Pancreas (tissue), 10 donors: Measurements from ENCODE around the gene RHOT2. TPM values are rescaled to one million over a fixed set of nuclear protein-coding genes. Genes with fewer than 3 reads are reported as not detected.
A peak's percentile ranks its signal among the peaks of the same experiment; 100 is the strongest.

Source experiments
- ATAC-seq, 4 donors: fragments of 200-7000 bp; cut with Tn5 transposase; one replicate each; pipeline versions ENCODE4 v1.8.0 to v1.9.1; 2020; ENCODE audit warnings: mild to moderate bottlenecking in 4 of 4, moderate library complexity in 4 of 4
- DNase-seq, 6 donors: peaks; one replicate each; pipeline ENCODE4 v3.0.0-alpha.2; 2020
- FAIRE-seq: peaks from 2 replicates; lab custom pipeline; 2012; peaks lifted over from hg19 to GRCh38; lab: Jason Lieb, UNC
- H3K27ac ChIP-seq, 4 donors: fragments of 200-600 bp; sonication (generic); 1 replicate in 3 of 4; 2 replicates in 1 of 4; pipeline versions ENCODE4 v1.5.0 to v1.8.0; 2020
- H3K27me3 ChIP-seq, 4 donors: fragments of 200-600 bp; one replicate each; pipeline ENCODE4 v1.8.0; 2021
- H3K36me3 ChIP-seq, 3 donors: fragments of 200-600 bp; sonication (generic) in 1 of 3; one replicate each; pipeline versions ENCODE4 v1.5.0 to v1.8.0; 2020 to 2021
- H3K4me1 ChIP-seq, 3 donors: fragments of 200-600 bp; one replicate each; pipeline ENCODE4 v1.8.0; 2021
- H3K4me3 ChIP-seq, 4 donors: fragments of 200-600 bp; sonication (generic) in 2 of 4; one replicate each; pipeline versions ENCODE4 v1.5.0 to v1.8.0; 2020 to 2021
- H3K9me3 ChIP-seq, 4 donors: fragments of 200-600 bp; one replicate each; pipeline ENCODE4 v1.8.0; 2021
- WGBS, 2 donors: extraction: QIAGEN DNeasy Blood & Tissue Kit; methylation state at CpG; one replicate each; pipeline ENCODE4 v1.1.7; 2013; 5-methylcytosine and 5-hydroxymethylcytosine counted together
- intact Hi-C, 3 donors: fragments of 100-400 bp; cut with DNase I; formaldehyde crosslinking; loops; one replicate each; pipeline versions ENCODE4 v1.11.1 to v1.14.2; 2022
- polyA plus RNA-seq, 2 donors: library from polyadenylated mRNA; stranded (reverse); fragments of 200-250 nt; gene quantifications; one replicate each; pipeline ENCODE4 v1.2.3, GENCODE V29; 2013
- total RNA-seq, 6 donors: library from RNA; stranded (reverse); fragmentation: NEBNext Ultra II Directional in 4 of 6; extraction: Animal tissue kit (Norgen Biotek cat#: 25700) in 4 of 6; gene quantifications; one replicate each; pipeline versions ENCODE4 v1.2.1 to v1.2.4, GENCODE V29; 2021 to 2023
- TF ChIP-seq, protein P1 (sequence below), 4 donors: fragments of 200-600 bp; sonication (generic) in 3 of 4; IDR thresholded peaks; one replicate each; pipeline versions ENCODE4 v1.5.0 to v1.8.0; 2021; ENCODE audit warnings: antibody characterized with exemption in 4 of 4
- donor health status: healthy with polysubstance abuse.
- donor health status: DM: no; HTN: no; CAD: no; lungs with moderate emphysema.
- donor health status: DM: no; HTN: no; CAD: no.
- donor health status: control.
- donor health status: control.
- donor health status: Bipolar disorder and iron deficiency.
- donor health status: DM: yes; HTN: yes; CAD: no.
- donor health status: DM: no; HTN: no; CAD: no.
- donor health status: DM: no; HTN: no; CAD: no.
- donor health status: DM: yes; HTN: yes; CAD: no.

Gene RHOT2
- total and polyA plus RNA-seq, 8 donors, result 33.5 to 265 (median 48.8) TPM

DNA sequence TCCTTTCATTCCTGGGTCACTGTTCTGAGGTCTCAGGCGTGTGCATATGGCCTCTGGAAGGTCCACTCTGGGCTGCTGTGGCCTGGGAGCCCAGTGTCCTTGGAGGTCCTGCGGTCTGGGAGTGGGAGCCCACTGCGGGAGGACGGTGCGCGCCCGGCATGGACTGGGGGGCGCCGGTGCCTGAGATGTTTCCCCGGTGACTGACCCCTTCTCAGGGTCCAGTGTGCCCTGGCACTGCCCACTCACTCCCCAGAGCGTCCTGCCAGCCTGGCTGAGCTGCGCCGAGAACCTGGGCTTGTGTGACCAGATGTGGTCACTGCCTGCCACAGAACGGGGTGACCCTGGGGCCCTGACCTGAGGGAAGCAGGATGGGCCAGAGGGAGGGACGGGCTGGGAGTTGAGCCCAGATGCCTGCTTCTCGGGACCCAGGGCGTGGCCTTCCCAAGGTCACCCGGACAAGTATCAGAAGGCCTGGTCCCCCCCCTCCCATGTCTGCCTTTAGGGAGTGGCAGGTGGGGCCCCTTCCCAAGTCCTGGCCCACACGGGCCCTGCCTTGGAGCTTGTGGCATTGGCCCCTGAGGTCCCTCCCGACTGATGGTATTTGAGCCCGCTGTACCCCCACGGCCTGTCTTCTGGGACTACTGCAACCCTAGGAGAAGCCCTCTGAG is 6.4 kb downstream of the RHOT2 start:
- FAIRE-seq (no peak), ATAC-seq (peak in 1 of 4 donors; percentile 5), DNase-seq (peak in 2 of 6 donors; percentile 32 to 79)
- H3K27ac ChIP-seq, result no peak overlapping the region
- peaks cover 6 to 35% (median 32%) of the 10 kb centered on the region in 3 donors for H3K36me3 ChIP-seq
- TF ChIP-seq, protein P1, sequence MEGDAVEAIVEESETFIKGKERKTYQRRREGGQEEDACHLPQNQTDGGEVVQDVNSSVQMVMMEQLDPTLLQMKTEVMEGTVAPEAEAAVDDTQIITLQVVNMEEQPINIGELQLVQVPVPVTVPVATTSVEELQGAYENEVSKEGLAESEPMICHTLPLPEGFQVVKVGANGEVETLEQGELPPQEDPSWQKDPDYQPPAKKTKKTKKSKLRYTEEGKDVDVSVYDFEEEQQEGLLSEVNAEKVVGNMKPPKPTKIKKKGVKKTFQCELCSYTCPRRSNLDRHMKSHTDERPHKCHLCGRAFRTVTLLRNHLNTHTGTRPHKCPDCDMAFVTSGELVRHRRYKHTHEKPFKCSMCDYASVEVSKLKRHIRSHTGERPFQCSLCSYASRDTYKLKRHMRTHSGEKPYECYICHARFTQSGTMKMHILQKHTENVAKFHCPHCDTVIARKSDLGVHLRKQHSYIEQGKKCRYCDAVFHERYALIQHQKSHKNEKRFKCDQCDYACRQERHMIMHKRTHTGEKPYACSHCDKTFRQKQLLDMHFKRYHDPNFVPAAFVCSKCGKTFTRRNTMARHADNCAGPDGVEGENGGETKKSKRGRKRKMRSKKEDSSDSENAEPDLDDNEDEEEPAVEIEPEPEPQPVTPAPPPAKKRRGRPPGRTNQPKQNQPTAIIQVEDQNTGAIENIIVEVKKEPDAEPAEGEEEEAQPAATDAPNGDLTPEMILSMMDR (IDR thresholded peaks at IDR 0.05), result no peak
- no peak overlapping the region for H3K4me3 ChIP-seq
- H3K27me3 ChIP-seq, result no peaks in the 10 kb centered on the region
- no peaks in the 10 kb centered on the region for H3K9me3 ChIP-seq
- intact Hi-C loops, result no loop called here
- H3K4me1 ChIP-seq, result no peaks in the 10 kb centered on the region
- WGBS, 2 donors, result 65 to 67% methylated on average over 21 to 22 of the region's 22 CpGs

DNA sequence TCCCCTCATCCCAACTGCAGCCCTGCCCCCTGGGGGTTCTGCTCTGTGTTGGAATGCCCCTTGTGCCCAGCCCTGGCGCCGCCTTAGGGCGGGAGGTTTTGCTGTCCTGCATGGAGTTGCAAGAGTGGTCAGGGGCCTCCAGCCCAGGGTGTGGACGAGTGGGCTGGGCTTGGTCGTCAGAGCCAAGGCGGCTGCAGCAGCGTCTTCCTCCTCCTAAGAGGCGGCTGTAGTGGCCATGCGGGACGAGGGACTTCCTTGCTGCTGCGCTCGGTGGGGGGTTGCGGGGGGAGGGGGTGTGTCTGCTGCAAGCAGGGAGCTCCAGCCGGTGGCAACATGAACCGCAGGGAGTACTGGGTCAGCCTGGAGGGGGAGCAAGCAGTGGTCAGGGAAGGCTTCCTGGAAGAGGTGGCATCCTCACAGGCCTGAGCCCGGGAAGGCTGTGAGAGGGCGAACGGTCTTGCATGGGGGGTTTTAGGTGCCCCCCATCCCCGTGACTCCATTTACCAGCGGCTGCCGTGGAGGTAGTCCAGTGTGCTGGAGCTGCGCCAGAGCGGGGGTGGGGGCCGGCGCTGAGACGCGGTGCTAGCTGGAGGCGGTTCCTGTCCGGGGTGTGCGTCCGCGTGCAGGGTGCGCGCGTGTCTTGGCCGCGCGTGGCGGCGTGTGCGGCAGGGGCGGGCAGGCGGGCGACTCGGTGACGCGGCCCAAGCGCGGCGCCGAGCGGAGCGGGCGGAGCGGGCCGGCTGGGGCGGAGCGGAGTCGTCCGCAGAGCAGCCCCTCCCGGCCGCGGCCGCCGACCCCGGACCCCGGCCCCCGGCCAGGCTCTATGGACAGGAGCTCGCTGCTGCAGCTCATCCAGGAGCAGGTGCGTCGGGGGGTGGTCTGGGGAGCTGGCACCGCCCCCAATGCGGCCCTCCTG is 7.3 kb downstream of the RHOT2 start, which contains the start of gene RHBDL1:
RHBDL1 (plus strand) TSS at position 704 of the 916 bp plus-strand sequence; CDS start at position 824, 120 bp downstream.
- Histone ChIP-seq H3K27me3 (no peaks in the 10 kb centered on the region), H3K9me3 (no peaks in the 10 kb centered on the region), H3K4me3 (peak within 1 kb of the TSS in 2 of 4 donors; percentile 30 to 35), H3K36me3 (peaks cover 0 to 28% (median 27%) of the 10 kb centered on the region in 3 donors), H3K27ac (no peak within 1 kb of the TSS), H3K4me1 (no peaks in the 10 kb centered on the region)
- ATAC-seq (no peak), FAIRE-seq (no peak), DNase-seq (peak in 3 of 6 donors; percentile 53 to 87 (median 76))
- intact Hi-C loops, result no loop called here
- TF ChIP-seq, protein P1 (IDR thresholded peaks at IDR 0.05), result no peak
- 9 to 16% methylated on average over 31 to 73 of the region's 73 CpGs for WGBS, 2 donors

DNA sequence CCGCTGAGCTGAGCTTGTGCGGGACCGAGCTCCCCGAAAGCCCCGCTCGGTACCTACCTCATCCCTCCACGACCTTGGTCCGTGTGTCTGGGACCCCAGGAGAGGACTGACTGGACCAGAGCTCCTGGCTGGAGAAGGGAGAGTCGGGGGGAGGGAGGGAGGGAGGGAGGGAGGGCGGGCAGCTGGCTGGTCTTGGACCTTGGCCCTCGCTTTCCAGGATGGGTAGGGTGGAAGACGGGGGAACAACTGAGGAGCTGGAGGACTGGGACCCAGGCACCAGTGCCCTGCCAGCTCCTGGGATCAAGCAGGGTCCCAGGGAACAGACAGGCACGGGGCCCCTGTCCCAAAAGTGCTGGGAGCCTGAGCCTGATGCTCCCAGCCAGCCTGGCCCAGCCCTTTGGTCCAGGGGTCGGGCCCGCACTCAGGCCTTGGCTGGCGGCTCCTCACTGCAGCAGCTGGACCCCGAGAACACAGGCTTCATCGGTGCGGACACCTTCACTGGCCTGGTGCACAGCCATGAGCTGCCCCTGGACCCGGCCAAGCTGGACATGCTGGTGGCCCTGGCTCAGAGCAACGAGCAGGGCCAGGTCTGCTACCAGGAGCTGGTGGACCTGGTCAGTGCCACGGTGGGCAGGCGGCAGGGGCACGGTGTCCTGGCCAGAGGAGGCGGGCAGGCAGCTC is 8.1 kb downstream of the RHOT2 start:
- TF ChIP-seq, protein P1 (IDR thresholded peaks at IDR 0.05), result no peak
- no peak overlapping the region for H3K27ac ChIP-seq
- peaks cover 0 to 21% (median 20%) of the 10 kb centered on the region in 3 donors for H3K36me3 ChIP-seq
- FAIRE-seq (no peak), ATAC-seq (no peak), DNase-seq (peak in 1 of 6 donors; percentile 87)
- 42 to 46% methylated on average over 24 to 25 of the region's 25 CpGs for WGBS, 2 donors
- intact Hi-C loops, result no loop called here
- H3K4me3 ChIP-seq, result peak overlapping the region in 2 of 4 donors; percentile 30 to 35
- H3K4me1 ChIP-seq, result peaks cover under 1 to 2% (median 1%) of the 10 kb centered on the region in 3 donors
- no peaks in the 10 kb centered on the region for H3K27me3 ChIP-seq
- no peaks in the 10 kb centered on the region for H3K9me3 ChIP-seq

DNA sequence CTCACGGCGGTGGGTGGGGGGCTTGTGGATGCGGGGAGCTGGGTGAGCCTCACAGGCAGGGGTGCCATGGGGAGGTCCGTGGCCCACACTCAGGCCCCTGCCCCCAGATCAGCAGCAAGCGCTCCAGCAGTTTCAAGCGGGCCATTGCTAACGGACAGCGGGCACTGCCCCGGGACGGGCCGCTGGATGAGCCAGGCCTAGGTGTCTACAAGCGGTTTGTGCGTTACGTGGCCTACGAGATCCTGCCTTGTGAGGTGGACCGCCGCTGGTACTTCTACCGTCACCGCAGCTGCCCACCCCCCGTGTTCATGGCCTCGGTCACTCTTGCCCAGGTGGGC is 8.6 kb downstream of the RHOT2 start:
- TF ChIP-seq, protein P1 (IDR thresholded peaks at IDR 0.05), result no peak
- no peak for FAIRE-seq
- Histone ChIP-seq H3K27me3 (no peaks in the 10 kb centered on the region), H3K36me3 (peaks cover 0 to 17% (median 15%) of the 10 kb centered on the region in 3 donors), H3K9me3 (no peaks in the 10 kb centered on the region), H3K4me3 (no peak overlapping the region), H3K4me1 (peaks cover 5 to 7% (median 6%) of the 10 kb centered on the region in 3 donors), H3K27ac (no peak overlapping the region)
- 88 to 92% methylated on average over 18 to 21 of the region's 21 CpGs for WGBS, 2 donors
- ATAC-seq, result no peak
- intact Hi-C loops, result no loop called here
- DNase-seq, result no peak
